GM23338 (cell line): Measurements from ENCODE around the gene FHOD1.

Experiments used
- CREB1 ChIP-seq: fragments of 250-450 bp; sonication (Bioruptor Pico); IDR thresholded peaks from 2 replicates; pipeline ENCODE4 v1.5.0; 2020; ENCODE audit warnings: low read depth, mild to moderate bottlenecking, moderate library complexity
- EZH2 ChIP-seq: fragments of 200-600 bp; sonication (generic); IDR thresholded peaks from one replicate; pipeline ENCODE4 v1.8.0; 2017; ENCODE audit warnings: antibody characterized with exemption, mild to moderate bottlenecking, low read depth; ENCODE audit not compliant: unreplicated experiment
- EZH2phosphoT487 ChIP-seq: fragments of 200-600 bp; sonication (generic); IDR thresholded peaks from one replicate; pipeline ENCODE4 v1.8.1; 2018; ENCODE audit warnings: antibody characterized with exemption; ENCODE audit not compliant: unreplicated experiment
- JUNB ChIP-seq: IDR thresholded peaks from one replicate; pipeline ENCODE4 v1.6.1; 2016; ENCODE audit warnings: antibody characterized with exemption; ENCODE audit not compliant: unreplicated experiment
- POLR2AphosphoS5 ChIP-seq: IDR thresholded peaks from 2 replicates; pipeline ENCODE4 v1.6.1; 2016; ENCODE audit warnings: antibody characterized with exemption, low read depth
- STAT1 ChIP-seq: IDR thresholded peaks from one replicate; pipeline ENCODE4 v1.6.1; 2016; ENCODE audit warnings: antibody characterized with exemption; ENCODE audit not compliant: unreplicated experiment
- ZNF114 ChIP-seq: fragments of 250-450 bp; sonication (Bioruptor Pico); IDR thresholded peaks from 2 replicates; pipeline ENCODE4 v1.5.0; 2020; ENCODE audit warnings: mild to moderate bottlenecking, moderate library complexity
- ZNF331 ChIP-seq: fragments of 250-450 bp; sonication (Bioruptor Pico); IDR thresholded peaks from 2 replicates; pipeline ENCODE4 v1.5.0; 2020; ENCODE audit warnings: low read depth, mild to moderate bottlenecking, moderate library complexity
- TF ChIP-seq, protein P1 (sequence below), 2 experiments: fragments of 200-600 bp in 1 of 2; sonication (generic) in 1 of 2; conservative IDR thresholded peaks; 2 replicates each; pipeline versions ENCODE4 v1.5.1 to v1.6.1; 2016 to 2017; ENCODE audit warnings: antibody characterized with exemption in 2 of 2, low read depth in 2 of 2, mild to moderate bottlenecking in 2 of 2, moderate library complexity in 1 of 2
- TF ChIP-seq, protein P2 (sequence below): IDR thresholded peaks from one replicate; pipeline ENCODE4 v1.6.1; 2018; ENCODE audit warnings: antibody characterized with exemption; ENCODE audit not compliant: unreplicated experiment

DNA sequence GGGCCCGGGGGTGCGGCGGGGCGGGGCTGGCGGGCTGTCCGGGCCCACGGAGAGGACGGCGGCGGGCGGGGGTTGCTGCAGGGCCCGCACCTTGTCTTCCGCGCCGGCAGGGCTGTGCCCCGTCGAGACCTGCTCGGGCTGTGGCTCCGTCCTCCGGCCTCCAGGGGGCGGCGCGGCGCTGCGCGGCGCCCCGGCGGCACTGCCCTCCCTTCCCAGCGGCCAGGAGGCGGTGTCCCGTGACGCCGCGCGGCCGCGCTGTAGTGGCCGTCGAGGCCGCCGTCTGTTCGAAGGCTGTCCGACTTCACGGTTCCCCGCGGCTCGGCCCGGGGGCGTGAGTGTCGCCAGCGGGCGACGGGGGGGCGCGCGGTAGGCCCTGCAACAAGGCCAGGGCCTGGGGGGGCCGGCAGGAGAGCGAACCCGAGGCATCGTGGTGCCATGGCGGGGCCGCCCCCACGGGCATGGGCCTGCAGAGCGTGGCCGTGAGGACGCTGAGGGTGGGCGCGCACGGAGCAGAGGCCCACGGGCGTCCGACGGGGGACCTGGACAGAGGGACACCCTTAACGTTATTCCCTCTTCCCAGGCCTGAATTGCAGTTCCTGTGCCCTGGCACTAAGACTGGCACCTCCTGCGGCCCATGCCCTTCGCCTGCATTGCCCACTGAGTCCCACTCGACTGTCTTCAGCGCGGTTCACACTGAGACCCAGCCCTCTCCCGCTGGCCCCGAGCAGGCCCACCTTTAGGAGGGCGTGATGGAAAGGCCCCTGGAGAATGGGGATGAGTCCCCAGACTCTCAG lies 32.2 kb upstream of the FHOD1 start, which contains the start of gene PLEKHG4:
- TF ChIP-seq, protein P1, sequence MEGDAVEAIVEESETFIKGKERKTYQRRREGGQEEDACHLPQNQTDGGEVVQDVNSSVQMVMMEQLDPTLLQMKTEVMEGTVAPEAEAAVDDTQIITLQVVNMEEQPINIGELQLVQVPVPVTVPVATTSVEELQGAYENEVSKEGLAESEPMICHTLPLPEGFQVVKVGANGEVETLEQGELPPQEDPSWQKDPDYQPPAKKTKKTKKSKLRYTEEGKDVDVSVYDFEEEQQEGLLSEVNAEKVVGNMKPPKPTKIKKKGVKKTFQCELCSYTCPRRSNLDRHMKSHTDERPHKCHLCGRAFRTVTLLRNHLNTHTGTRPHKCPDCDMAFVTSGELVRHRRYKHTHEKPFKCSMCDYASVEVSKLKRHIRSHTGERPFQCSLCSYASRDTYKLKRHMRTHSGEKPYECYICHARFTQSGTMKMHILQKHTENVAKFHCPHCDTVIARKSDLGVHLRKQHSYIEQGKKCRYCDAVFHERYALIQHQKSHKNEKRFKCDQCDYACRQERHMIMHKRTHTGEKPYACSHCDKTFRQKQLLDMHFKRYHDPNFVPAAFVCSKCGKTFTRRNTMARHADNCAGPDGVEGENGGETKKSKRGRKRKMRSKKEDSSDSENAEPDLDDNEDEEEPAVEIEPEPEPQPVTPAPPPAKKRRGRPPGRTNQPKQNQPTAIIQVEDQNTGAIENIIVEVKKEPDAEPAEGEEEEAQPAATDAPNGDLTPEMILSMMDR (conservative IDR thresholded peaks at IDR 0.05; ENCODE audit: low read depth in 2 of 2), result peak; percentile 40 to 79; a peak in 3 of 4 replicates
- TF ChIP-seq STAT1 (no peak), POLR2AphosphoS5 (peak; percentile 60; the same call in 1 of the 2 replicates), CREB1 (CRISPR knock-in tag) (peak; percentile 62; the same call in 1 of the 2 replicates), JUNB (no peak), EZH2 (no peak), EZH2phosphoT487 (no peak), ZNF331 (no peak), ZNF114 (CRISPR knock-in tag) (0 out of 2 replicates have a peak, but pooled peaks have one; percentile 17)
- TF ChIP-seq, protein P2, sequence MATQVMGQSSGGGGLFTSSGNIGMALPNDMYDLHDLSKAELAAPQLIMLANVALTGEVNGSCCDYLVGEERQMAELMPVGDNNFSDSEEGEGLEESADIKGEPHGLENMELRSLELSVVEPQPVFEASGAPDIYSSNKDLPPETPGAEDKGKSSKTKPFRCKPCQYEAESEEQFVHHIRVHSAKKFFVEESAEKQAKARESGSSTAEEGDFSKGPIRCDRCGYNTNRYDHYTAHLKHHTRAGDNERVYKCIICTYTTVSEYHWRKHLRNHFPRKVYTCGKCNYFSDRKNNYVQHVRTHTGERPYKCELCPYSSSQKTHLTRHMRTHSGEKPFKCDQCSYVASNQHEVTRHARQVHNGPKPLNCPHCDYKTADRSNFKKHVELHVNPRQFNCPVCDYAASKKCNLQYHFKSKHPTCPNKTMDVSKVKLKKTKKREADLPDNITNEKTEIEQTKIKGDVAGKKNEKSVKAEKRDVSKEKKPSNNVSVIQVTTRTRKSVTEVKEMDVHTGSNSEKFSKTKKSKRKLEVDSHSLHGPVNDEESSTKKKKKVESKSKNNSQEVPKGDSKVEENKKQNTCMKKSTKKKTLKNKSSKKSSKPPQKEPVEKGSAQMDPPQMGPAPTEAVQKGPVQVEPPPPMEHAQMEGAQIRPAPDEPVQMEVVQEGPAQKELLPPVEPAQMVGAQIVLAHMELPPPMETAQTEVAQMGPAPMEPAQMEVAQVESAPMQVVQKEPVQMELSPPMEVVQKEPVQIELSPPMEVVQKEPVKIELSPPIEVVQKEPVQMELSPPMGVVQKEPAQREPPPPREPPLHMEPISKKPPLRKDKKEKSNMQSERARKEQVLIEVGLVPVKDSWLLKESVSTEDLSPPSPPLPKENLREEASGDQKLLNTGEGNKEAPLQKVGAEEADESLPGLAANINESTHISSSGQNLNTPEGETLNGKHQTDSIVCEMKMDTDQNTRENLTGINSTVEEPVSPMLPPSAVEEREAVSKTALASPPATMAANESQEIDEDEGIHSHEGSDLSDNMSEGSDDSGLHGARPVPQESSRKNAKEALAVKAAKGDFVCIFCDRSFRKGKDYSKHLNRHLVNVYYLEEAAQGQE, result no peak
